Neural cell (in vitro differentiated cells): ENCODE measurements around the gene ZMIZ2. TPM values are rescaled to one million over a fixed set of nuclear protein-coding genes. Genes with fewer than 3 reads are reported as not detected.

Experiments used
- H2AFZ ChIP-seq: fragments of 200-600, 300-800 bp; sonication (generic), shearing (Covaris generic); 2 replicates; pipeline ENCODE4 v1.6.0; 2014; ENCODE audit warnings: low read depth, mild to moderate bottlenecking, antibody characterized with exemption, low read length, moderate library complexity
- H3F3A ChIP-seq: fragments of 200-600 bp; shearing (Covaris generic); 2 replicates; pipeline ENCODE4 v1.6.1; 2016; ENCODE audit warnings: mild to moderate bottlenecking, moderate library complexity, mixed read lengths, antibody characterized with exemption, low read length; ENCODE audit not compliant: insufficient read depth, poor library complexity, severe bottlenecking
- H3K27ac ChIP-seq: fragments of 200-600, 300-800 bp; sonication (generic), shearing (Covaris generic); 2 replicates; pipeline ENCODE4 v1.5.1; 2014; ENCODE audit warnings: mild to moderate bottlenecking, low read length, moderate library complexity
- H3K27me3 ChIP-seq: fragments of 300-800, 200-600 bp; sonication (generic), shearing (Covaris generic); 2 replicates; pipeline ENCODE4 v1.6.0; 2014; ENCODE audit warnings: mild to moderate bottlenecking, low read depth, low read length, moderate library complexity; ENCODE audit not compliant: insufficient read depth
- H3K36me3 ChIP-seq: fragments of 300-800, 200-600 bp; sonication (generic), shearing (Covaris generic); 2 replicates; pipeline ENCODE4 v1.5.1; 2014; ENCODE audit warnings: mild to moderate bottlenecking, antibody characterized with exemption, low read length, moderate library complexity; ENCODE audit not compliant: insufficient read depth
- H3K4me2 ChIP-seq: fragments of 300-800, 200-600 bp; sonication (generic), shearing (Covaris generic); 2 replicates; pipeline ENCODE4 v1.6.0; 2014; ENCODE audit warnings: mild to moderate bottlenecking, low read length
- H3K4me3 ChIP-seq: fragments of 300-800, 200-600 bp; sonication (generic), shearing (Covaris generic); 2 replicates; pipeline ENCODE4 v1.5.1; 2014; ENCODE audit warnings: mild to moderate bottlenecking, low read length, moderate library complexity
- H3K79me2 ChIP-seq: fragments of 200-600 bp; shearing (Covaris generic); replicated peaks from 2 replicates; pipeline ENCODE4 v1.6.0; 2014; ENCODE audit warnings: mild to moderate bottlenecking, low read length, moderate library complexity; ENCODE audit not compliant: insufficient read depth
- H3K9ac ChIP-seq: fragments of 300-800, 200-600 bp; sonication (generic), shearing (Covaris generic); 2 replicates; pipeline ENCODE4 v1.6.1; 2016; ENCODE audit warnings: mild to moderate bottlenecking, low read length, mixed read lengths
- H3K9me2 ChIP-seq: fragments of 200-600 bp; shearing (Covaris generic); 2 replicates; pipeline ENCODE4 v1.6.1; 2016; ENCODE audit warnings: mild to moderate bottlenecking, low read length, mixed read lengths; ENCODE audit not compliant: insufficient read depth
- H3K9me3 ChIP-seq: fragments of 200-600, 300-800 bp; sonication (generic), shearing (Covaris generic); 2 replicates; pipeline ENCODE4 v1.6.1; 2016; ENCODE audit warnings: mild to moderate bottlenecking, mixed run types, low read length, moderate library complexity, mixed read lengths
- H4K20me1 ChIP-seq: fragments of 200-600 bp; shearing (Covaris generic); 2 replicates; pipeline ENCODE4 v1.6.1; 2016; ENCODE audit warnings: mild to moderate bottlenecking, mixed run types; ENCODE audit not compliant: insufficient read depth
- CTCF ChIP-seq: fragments of 450-650 bp; IDR thresholded peaks from 2 replicates; pipeline ENCODE4 v1.5.1; 2014; ENCODE audit warnings: antibody characterized with exemption, mild to moderate bottlenecking, moderate library complexity; ENCODE audit not compliant: poor library complexity, severe bottlenecking
- EP300 ChIP-seq: fragments of 450-650 bp; conservative IDR thresholded peaks from 2 replicates; pipeline ENCODE4 v1.6.1; 2014; ENCODE audit warnings: antibody characterized with exemption, mild to moderate bottlenecking, moderate library complexity; ENCODE audit not compliant: poor library complexity, severe bottlenecking
- EZH2 ChIP-seq: fragments of 200-600, 300-800 bp; shearing (Covaris generic), sonication (generic); IDR thresholded peaks from 2 replicates; pipeline ENCODE4 v1.6.1; 2014; ENCODE audit warnings: antibody characterized with exemption, low read length, borderline replicate concordance, mild to moderate bottlenecking; ENCODE audit not compliant: insufficient read depth, poor library complexity, severe bottlenecking
- MXI1 ChIP-seq: fragments of 450-650 bp; conservative IDR thresholded peaks from 2 replicates; pipeline ENCODE4 v1.6.1; 2014; ENCODE audit warnings: antibody characterized with exemption, mild to moderate bottlenecking; ENCODE audit not compliant: poor library complexity, severe bottlenecking
- POLR2AphosphoS5 ChIP-seq: IDR thresholded peaks from 2 replicates; pipeline ENCODE4 v1.6.1; 2012
- RAD21 ChIP-seq: fragments of 450-650 bp; conservative IDR thresholded peaks from 2 replicates; pipeline ENCODE4 v1.6.1; 2014; ENCODE audit warnings: antibody characterized with exemption, mild to moderate bottlenecking, moderate library complexity
- REST ChIP-seq: IDR thresholded peaks from 2 replicates; pipeline ENCODE4 v1.6.1; 2012; ENCODE audit warnings: borderline replicate concordance
- SMC3 ChIP-seq: fragments of 450-650 bp; conservative IDR thresholded peaks from 2 replicates; pipeline ENCODE4 v1.6.1; 2014; ENCODE audit warnings: antibody characterized with exemption, mild to moderate bottlenecking, moderate library complexity; ENCODE audit not compliant: poor library complexity
- TAF1 ChIP-seq: IDR thresholded peaks from 2 replicates; pipeline ENCODE4 v1.6.1; 2012; ENCODE audit warnings: low read depth
- polyA plus RNA-seq: library from polyadenylated mRNA; depleted of rRNA; stranded (reverse); fragments of >200 nt; gene quantifications from 2 replicates; pipeline ENCODE4 v1.2.3, GENCODE V29; 2014

Gene ZMIZ2
- polyA plus RNA-seq, 1 donor from 2014 or later, result 18.3 TPM

- Histone ChIP-seq H3K9ac (no peak overlapping the region), H3K4me2 (no peak overlapping the region), H3K27me3 (no peaks in the 10 kb centered on the region), H3K36me3 (no peaks in the 10 kb centered on the region), H2AFZ (no peak overlapping the region), H3K4me3 (no peak overlapping the region), H3K27ac (no peak overlapping the region), H4K20me1 (no peaks in the 10 kb centered on the region), H3K9me3 (no peaks in the 10 kb centered on the region), H3K79me2 (no peaks in the 10 kb centered on the region), H3K9me2 (no peaks in the 10 kb centered on the region), H3F3A (no peaks in the 10 kb centered on the region)
- TF ChIP-seq POLR2AphosphoS5 (no peak), EP300 (no peak), REST (no peak), RAD21 (no peak), SMC3 (no peak), EZH2 (no peak), CTCF (no peak), TAF1 (no peak), MXI1 (no peak)
Observed at GRCh38 chr7:44713141-44713540, 35.5 kb upstream of the ZMIZ2 start.

- no peak overlapping the region for H2AFZ ChIP-seq
- H3F3A ChIP-seq, result no peaks in the 10 kb centered on the region
- H3K27me3 ChIP-seq, result no peaks in the 10 kb centered on the region
- H3K79me2 ChIP-seq, result no peaks in the 10 kb centered on the region
- no peak overlapping the region for H3K4me3 ChIP-seq
- no peaks in the 10 kb centered on the region for H3K36me3 ChIP-seq
- H3K27ac ChIP-seq, result no peak overlapping the region
- H3K9me2 ChIP-seq, result no peaks in the 10 kb centered on the region
- no peaks in the 10 kb centered on the region for H4K20me1 ChIP-seq
- no peak overlapping the region for H3K4me2 ChIP-seq
- no peak overlapping the region for H3K9ac ChIP-seq
- TF ChIP-seq REST, result no peak
- TF ChIP-seq EP300, result no peak
- no peak for TF ChIP-seq MXI1
- TF ChIP-seq TAF1, result no peak
- no peak for TF ChIP-seq EZH2
- no peak for TF ChIP-seq RAD21
- no peak for TF ChIP-seq POLR2AphosphoS5
- no peak for TF ChIP-seq SMC3
- no peak for TF ChIP-seq CTCF
- no peaks in the 10 kb centered on the region for H3K9me3 ChIP-seq
Observed at GRCh38 chr7:44713680-44714335, 34.8 kb upstream of the ZMIZ2 start.
